OCI-LY1 (cell line): Measurements from ENCODE around the gene BBS9.

Experiments used
- H2AFZ ChIP-seq: fragments of 200-600 bp; sonication (generic), shearing (Covaris generic); 2 replicates; pipeline ENCODE4 v1.6.0; 2014; ENCODE audit warnings: antibody characterized with exemption, mild to moderate bottlenecking, low read length
- H3F3A ChIP-seq: fragments of 200-600 bp; sonication (generic), shearing (Covaris generic); 2 replicates; pipeline ENCODE4 v1.6.0; 2014; ENCODE audit warnings: mild to moderate bottlenecking, antibody characterized with exemption, low read length, moderate library complexity; ENCODE audit not compliant: insufficient read depth
- H3K27ac ChIP-seq: fragments of 200-600 bp; sonication (generic); 2 replicates; pipeline ENCODE4 v1.5.1; 2014; ENCODE audit warnings: low read length, mixed run types, mild to moderate bottlenecking, low read depth; ENCODE audit not compliant: poor library complexity, severe bottlenecking
- H3K27me3 ChIP-seq: fragments of 200-600 bp; sonication (generic); 2 replicates; pipeline ENCODE4 v1.6.0; 2014; ENCODE audit warnings: antibody characterized with exemption, mild to moderate bottlenecking, low read length, moderate library complexity; ENCODE audit not compliant: insufficient read depth
- H3K36me3 ChIP-seq: fragments of 200-600 bp; sonication (generic); 2 replicates; pipeline ENCODE4 v1.6.1; 2014; ENCODE audit warnings: mild to moderate bottlenecking, antibody characterized with exemption, low read length, moderate library complexity, mixed read lengths; ENCODE audit not compliant: insufficient read depth
- H3K4me1 ChIP-seq: fragments of 200-600 bp; sonication (generic); 2 replicates; pipeline ENCODE4 v1.5.1; 2014; ENCODE audit warnings: mild to moderate bottlenecking, low read length, moderate library complexity; ENCODE audit not compliant: insufficient read depth, severe bottlenecking
- H3K4me2 ChIP-seq: fragments of 200-600 bp; sonication (generic), shearing (Covaris generic); 2 replicates; pipeline ENCODE4 v1.6.1; 2014; ENCODE audit warnings: low read length
- H3K4me3 ChIP-seq: fragments of 200-600 bp; sonication (generic); 2 replicates; pipeline ENCODE4 v1.5.1; 2014; ENCODE audit warnings: low read length, low read depth, mild to moderate bottlenecking, mixed read lengths; ENCODE audit not compliant: poor library complexity, severe bottlenecking
- H3K79me2 ChIP-seq: fragments of 200-600 bp; shearing (Covaris generic); 2 replicates; pipeline ENCODE4 v1.6.1; 2016; ENCODE audit warnings: mixed run types, low read length, mixed read lengths; ENCODE audit not compliant: insufficient read depth
- H3K9ac ChIP-seq: fragments of 200-600 bp; sonication (generic), shearing (Covaris generic); 2 replicates; pipeline ENCODE4 v1.6.1; 2014; ENCODE audit warnings: mild to moderate bottlenecking, low read length, mixed read lengths
- H3K9me2 ChIP-seq: fragments of 200-600 bp; sonication (generic), shearing (Covaris generic); 2 replicates; pipeline ENCODE4 v1.6.1; 2014; ENCODE audit warnings: low read depth, mild to moderate bottlenecking, low read length, mixed read lengths
- H3K9me3 ChIP-seq: fragments of 200-600 bp; shearing (Covaris generic); 2 replicates; pipeline ENCODE4 v1.6.1; 2014; ENCODE audit warnings: low read length, mixed read lengths
- H4K20me1 ChIP-seq: fragments of 200-600 bp; sonication (generic), shearing (Covaris generic); 2 replicates; pipeline ENCODE4 v1.6.0; 2016; ENCODE audit warnings: mild to moderate bottlenecking, low read length; ENCODE audit not compliant: insufficient read depth
- CTCF ChIP-seq: fragments of 200-600 bp; sonication (generic), shearing (Covaris generic); IDR thresholded peaks from 2 replicates; pipeline ENCODE4 v1.5.1; 2017; ENCODE audit warnings: mild to moderate bottlenecking, antibody characterized with exemption, low read length, moderate library complexity, mixed read lengths
- EZH2 ChIP-seq: fragments of 200-600 bp; sonication (generic), shearing (Covaris generic); IDR thresholded peaks from 2 replicates; pipeline ENCODE4 v1.8.0; 2017; ENCODE audit warnings: borderline replicate concordance, mixed run types, mild to moderate bottlenecking, antibody characterized with exemption, low read length, moderate library complexity, mixed read lengths

The BBS9 gene

GRCh38 chr7:33142585-33142984, 13.2 kb downstream of the BBS9 start:
- no peak overlapping the region for H3K9ac ChIP-seq
- no peaks in the 10 kb centered on the region for H3K79me2 ChIP-seq
- no peak overlapping the region for H3K4me3 ChIP-seq
- no peaks in the 10 kb centered on the region for H3K9me2 ChIP-seq
- TF ChIP-seq CTCF, result no peak
- TF ChIP-seq EZH2, result no peak
- H3K36me3 ChIP-seq, result no peaks in the 10 kb centered on the region
- no peaks in the 10 kb centered on the region for H3K27me3 ChIP-seq
- H3K27ac ChIP-seq, result no peak overlapping the region
- H2AFZ ChIP-seq, result no peak overlapping the region
- no peaks in the 10 kb centered on the region for H3K4me1 ChIP-seq
- no peaks in the 10 kb centered on the region for H3K9me3 ChIP-seq
- H4K20me1 ChIP-seq, result no peaks in the 10 kb centered on the region
- no peak overlapping the region for H3K4me2 ChIP-seq
- no peaks in the 10 kb centered on the region for H3F3A ChIP-seq

- Histone ChIP-seq H3K36me3 (no peaks in the 10 kb centered on the region), H3K4me3 (no peak overlapping the region), H3K27ac (no peak overlapping the region), H3K9me3 (no peaks in the 10 kb centered on the region), H3F3A (no peaks in the 10 kb centered on the region), H2AFZ (no peak overlapping the region), H3K79me2 (no peaks in the 10 kb centered on the region), H3K9ac (no peak overlapping the region), H3K27me3 (no peaks in the 10 kb centered on the region), H3K4me2 (no peak overlapping the region), H4K20me1 (no peaks in the 10 kb centered on the region), H3K4me1 (no peaks in the 10 kb centered on the region), H3K9me2 (no peaks in the 10 kb centered on the region)
- TF ChIP-seq CTCF (no peak), EZH2 (no peak)
These were observed 14.8 kb downstream of the BBS9 start for GRCh38 chr7:33143996-33144718.

GRCh38 chr7:33145156-33145555, 15.8 kb downstream of the BBS9 start:
- Histone ChIP-seq H3F3A (no peaks in the 10 kb centered on the region), H3K4me3 (no peak overlapping the region), H3K4me2 (no peak overlapping the region), H3K27me3 (no peaks in the 10 kb centered on the region), H3K79me2 (no peaks in the 10 kb centered on the region), H4K20me1 (no peaks in the 10 kb centered on the region), H3K9me2 (no peaks in the 10 kb centered on the region), H3K9ac (no peak overlapping the region), H3K4me1 (no peaks in the 10 kb centered on the region), H3K36me3 (no peaks in the 10 kb centered on the region), H3K9me3 (no peaks in the 10 kb centered on the region), H2AFZ (no peak overlapping the region), H3K27ac (no peak overlapping the region)
- TF ChIP-seq EZH2 (no peak), CTCF (no peak)
